Measurements from ENCODE around the gene DTX3L.

DTX3L gene

GRCh38 chr3:122546151-122546550, 18.0 kb upstream of the DTX3L start:
- no peak for DNase-seq (ENCODE audit: extremely low read depth, low read depth)
- H3K4me3 ChIP-seq (replicated peaks; ENCODE audit: low read depth, low read length) = no peak overlapping the region
- TF ChIP-seq, protein P1, sequence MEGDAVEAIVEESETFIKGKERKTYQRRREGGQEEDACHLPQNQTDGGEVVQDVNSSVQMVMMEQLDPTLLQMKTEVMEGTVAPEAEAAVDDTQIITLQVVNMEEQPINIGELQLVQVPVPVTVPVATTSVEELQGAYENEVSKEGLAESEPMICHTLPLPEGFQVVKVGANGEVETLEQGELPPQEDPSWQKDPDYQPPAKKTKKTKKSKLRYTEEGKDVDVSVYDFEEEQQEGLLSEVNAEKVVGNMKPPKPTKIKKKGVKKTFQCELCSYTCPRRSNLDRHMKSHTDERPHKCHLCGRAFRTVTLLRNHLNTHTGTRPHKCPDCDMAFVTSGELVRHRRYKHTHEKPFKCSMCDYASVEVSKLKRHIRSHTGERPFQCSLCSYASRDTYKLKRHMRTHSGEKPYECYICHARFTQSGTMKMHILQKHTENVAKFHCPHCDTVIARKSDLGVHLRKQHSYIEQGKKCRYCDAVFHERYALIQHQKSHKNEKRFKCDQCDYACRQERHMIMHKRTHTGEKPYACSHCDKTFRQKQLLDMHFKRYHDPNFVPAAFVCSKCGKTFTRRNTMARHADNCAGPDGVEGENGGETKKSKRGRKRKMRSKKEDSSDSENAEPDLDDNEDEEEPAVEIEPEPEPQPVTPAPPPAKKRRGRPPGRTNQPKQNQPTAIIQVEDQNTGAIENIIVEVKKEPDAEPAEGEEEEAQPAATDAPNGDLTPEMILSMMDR (IDR thresholded peaks at IDR 0.05; ENCODE audit: low read depth, low read length, missing control alignments) = no peak

GRCh38 chr3:122548076-122548475, 16.1 kb upstream of the DTX3L start:
- no peak for DNase-seq (ENCODE audit: extremely low read depth, low read depth)
- TF ChIP-seq, protein P1 (IDR thresholded peaks at IDR 0.05; ENCODE audit: low read depth, low read length, missing control alignments) = no peak
- no peak overlapping the region for H3K4me3 ChIP-seq (replicated peaks; ENCODE audit: low read depth, low read length)

GRCh38 chr3:122548619-122549018, 15.5 kb upstream of the DTX3L start:
- H3K4me3 ChIP-seq (replicated peaks; ENCODE audit: low read depth, low read length) = no peak overlapping the region
- TF ChIP-seq, protein P1 (IDR thresholded peaks at IDR 0.05; ENCODE audit: low read depth, low read length, missing control alignments) = no peak
- DNase-seq (ENCODE audit: extremely low read depth, low read depth) = no peak

- DNase-seq (ENCODE audit: extremely low read depth, low read depth) = no peak
- TF ChIP-seq, protein P1 (IDR thresholded peaks at IDR 0.05; ENCODE audit: low read depth, low read length, missing control alignments) = no peak
- H3K4me3 ChIP-seq (replicated peaks; ENCODE audit: low read depth, low read length) = no peak overlapping the region
Measured at GRCh38 chr3:122553171-122553570, 11.0 kb upstream of the DTX3L start.

GRCh38 chr3:122555275-122556071, 8.7 kb upstream of the DTX3L start:
- TF ChIP-seq, protein P1 (IDR thresholded peaks at IDR 0.05; ENCODE audit: low read depth, low read length, missing control alignments) = no peak
- H3K4me3 ChIP-seq (replicated peaks; ENCODE audit: low read depth, low read length) = no peak overlapping the region
- DNase-seq (ENCODE audit: extremely low read depth, low read depth) = no peak

DNA sequence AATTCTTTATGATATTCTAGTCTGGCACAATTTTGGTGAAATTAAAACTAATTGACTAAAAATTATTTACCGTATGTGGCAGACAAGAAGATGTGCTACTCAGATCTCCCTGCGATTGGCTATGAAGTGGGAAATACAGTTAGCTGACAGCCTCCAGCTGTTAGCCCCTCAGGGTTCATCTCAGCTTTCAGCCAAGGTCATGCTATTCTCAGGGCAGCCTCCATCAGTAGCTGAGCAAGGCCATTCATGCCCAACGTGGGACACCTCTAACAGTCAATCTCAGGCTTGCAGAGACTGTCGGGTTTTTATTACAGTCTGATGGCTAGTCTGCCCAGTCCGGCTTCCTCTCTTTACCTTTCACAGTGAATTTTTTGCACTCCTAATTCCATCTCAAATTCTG, 6.8 kb upstream of the DTX3L start:
- H3K4me3 ChIP-seq (replicated peaks; ENCODE audit: low read depth, low read length) = no peak overlapping the region
- TF ChIP-seq, protein P1 (IDR thresholded peaks at IDR 0.05; ENCODE audit: low read depth, low read length, missing control alignments) = no peak
- no peak for DNase-seq (ENCODE audit: extremely low read depth, low read depth)
